Neural crest cell (in vitro differentiated cells): ENCODE measurements around the gene MIF. TPM values are rescaled to one million over a fixed set of nuclear protein-coding genes. Genes with fewer than 3 reads are reported as not detected.
"Not testable (repeated sequence)": the region's sequence is repeated elsewhere in the genome, so short reads cannot be mapped to it uniquely, and the experiment has no call there.

Source experiments
- DNase-seq: peaks from one replicate; pipeline ENCODE4 v3.0.0; 2021; ENCODE audit warnings: low read depth, mixed read lengths, low spot score
- H3K27ac Mint-ChIP-seq: one replicate; pipeline ENCODE4 v1.8.0; 2021; ENCODE audit warnings: mild to moderate bottlenecking, mixed read lengths; ENCODE audit not compliant: unreplicated experiment
- H3K27me3 Mint-ChIP-seq: 2 replicates; pipeline ENCODE4 v1.8.0; 2021; ENCODE audit warnings: low read depth, mild to moderate bottlenecking, mixed read lengths
- H3K36me3 Mint-ChIP-seq: 2 replicates; pipeline ENCODE4 v1.8.0; 2021; ENCODE audit warnings: low read depth, mild to moderate bottlenecking, mixed read lengths
- H3K4me1 Mint-ChIP-seq: 2 replicates; pipeline ENCODE4 v1.8.0; 2021; ENCODE audit warnings: mixed read lengths
- H3K4me3 Mint-ChIP-seq: one replicate; pipeline ENCODE4 v1.8.0; 2021; ENCODE audit warnings: mild to moderate bottlenecking, mixed read lengths
- H3K9me3 Mint-ChIP-seq: 2 replicates; pipeline ENCODE4 v1.8.0; 2021; ENCODE audit warnings: mixed read lengths
- total RNA-seq: library from RNA; stranded (reverse); gene quantifications from 2 replicates; pipeline ENCODE4 v1.2.1, GENCODE V29; 2021
- TF ChIP-seq, protein P1 (sequence below): fragments of 200-600 bp; sonication (generic); conservative IDR thresholded peaks from 2 replicates; pipeline ENCODE4 v1.5.0; 2021; ENCODE audit warnings: antibody characterized with exemption, mild to moderate bottlenecking

The MIF gene
- total RNA-seq, 1 donor from 2014 or later: 642 TPM

DNA sequence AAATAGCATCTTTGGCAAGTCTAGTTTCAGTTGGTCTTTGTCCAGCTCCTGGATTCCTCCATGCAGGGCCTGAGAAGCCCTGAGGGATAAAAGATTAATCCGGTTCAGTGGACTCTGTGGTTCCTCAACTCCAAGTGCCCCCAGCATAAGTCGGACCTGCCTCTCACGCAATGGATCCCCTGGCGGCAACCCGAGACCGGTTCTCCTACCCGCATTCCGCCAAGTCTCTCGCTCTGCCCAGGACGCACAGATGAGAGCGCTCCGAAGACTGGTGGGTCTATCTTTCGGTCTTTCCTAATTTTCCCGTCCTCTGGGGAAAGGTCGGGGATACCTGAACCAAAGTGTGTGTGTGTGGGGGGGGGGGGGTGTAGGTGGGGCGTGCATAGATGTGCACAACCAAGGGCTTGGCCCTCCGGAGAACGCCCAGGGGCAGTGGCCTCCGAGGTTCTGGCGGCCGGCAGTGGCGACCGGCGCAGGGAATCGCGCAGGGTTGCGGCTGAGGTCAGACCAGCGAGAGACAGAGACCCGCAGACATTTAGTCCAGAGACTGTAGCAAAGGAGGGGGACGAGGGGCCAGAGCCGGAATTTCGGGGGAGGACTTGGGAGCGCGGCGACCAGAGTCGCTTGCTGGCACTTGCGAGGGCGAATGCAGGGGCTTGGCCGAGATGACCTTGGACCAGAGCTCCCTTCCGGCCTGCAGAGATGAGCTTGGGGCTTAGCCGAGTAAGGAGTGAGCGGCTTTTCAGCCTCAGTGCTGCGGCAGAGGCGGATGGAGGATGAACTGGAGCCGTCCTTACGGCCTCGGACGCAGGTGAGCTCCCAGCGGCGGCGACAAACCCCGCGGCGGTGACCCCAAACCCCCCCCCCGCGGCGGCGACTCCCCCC lies 37.2 kb upstream of the MIF start:
- Mint-ChIP-seq H3K27me3 (no peaks in the 10 kb centered on the region), H3K4me3 (peak overlapping the region; percentile 87), H3K36me3 (no peaks in the 10 kb centered on the region), H3K9me3 (no peaks in the 10 kb centered on the region), H3K4me1 (peaks cover 29% of the 10 kb centered on the region), H3K27ac (peak overlapping the region; percentile 68)
- DNase-seq: peak; percentile 53
- TF ChIP-seq, protein P1, sequence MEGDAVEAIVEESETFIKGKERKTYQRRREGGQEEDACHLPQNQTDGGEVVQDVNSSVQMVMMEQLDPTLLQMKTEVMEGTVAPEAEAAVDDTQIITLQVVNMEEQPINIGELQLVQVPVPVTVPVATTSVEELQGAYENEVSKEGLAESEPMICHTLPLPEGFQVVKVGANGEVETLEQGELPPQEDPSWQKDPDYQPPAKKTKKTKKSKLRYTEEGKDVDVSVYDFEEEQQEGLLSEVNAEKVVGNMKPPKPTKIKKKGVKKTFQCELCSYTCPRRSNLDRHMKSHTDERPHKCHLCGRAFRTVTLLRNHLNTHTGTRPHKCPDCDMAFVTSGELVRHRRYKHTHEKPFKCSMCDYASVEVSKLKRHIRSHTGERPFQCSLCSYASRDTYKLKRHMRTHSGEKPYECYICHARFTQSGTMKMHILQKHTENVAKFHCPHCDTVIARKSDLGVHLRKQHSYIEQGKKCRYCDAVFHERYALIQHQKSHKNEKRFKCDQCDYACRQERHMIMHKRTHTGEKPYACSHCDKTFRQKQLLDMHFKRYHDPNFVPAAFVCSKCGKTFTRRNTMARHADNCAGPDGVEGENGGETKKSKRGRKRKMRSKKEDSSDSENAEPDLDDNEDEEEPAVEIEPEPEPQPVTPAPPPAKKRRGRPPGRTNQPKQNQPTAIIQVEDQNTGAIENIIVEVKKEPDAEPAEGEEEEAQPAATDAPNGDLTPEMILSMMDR: peak; percentile 31

DNA sequence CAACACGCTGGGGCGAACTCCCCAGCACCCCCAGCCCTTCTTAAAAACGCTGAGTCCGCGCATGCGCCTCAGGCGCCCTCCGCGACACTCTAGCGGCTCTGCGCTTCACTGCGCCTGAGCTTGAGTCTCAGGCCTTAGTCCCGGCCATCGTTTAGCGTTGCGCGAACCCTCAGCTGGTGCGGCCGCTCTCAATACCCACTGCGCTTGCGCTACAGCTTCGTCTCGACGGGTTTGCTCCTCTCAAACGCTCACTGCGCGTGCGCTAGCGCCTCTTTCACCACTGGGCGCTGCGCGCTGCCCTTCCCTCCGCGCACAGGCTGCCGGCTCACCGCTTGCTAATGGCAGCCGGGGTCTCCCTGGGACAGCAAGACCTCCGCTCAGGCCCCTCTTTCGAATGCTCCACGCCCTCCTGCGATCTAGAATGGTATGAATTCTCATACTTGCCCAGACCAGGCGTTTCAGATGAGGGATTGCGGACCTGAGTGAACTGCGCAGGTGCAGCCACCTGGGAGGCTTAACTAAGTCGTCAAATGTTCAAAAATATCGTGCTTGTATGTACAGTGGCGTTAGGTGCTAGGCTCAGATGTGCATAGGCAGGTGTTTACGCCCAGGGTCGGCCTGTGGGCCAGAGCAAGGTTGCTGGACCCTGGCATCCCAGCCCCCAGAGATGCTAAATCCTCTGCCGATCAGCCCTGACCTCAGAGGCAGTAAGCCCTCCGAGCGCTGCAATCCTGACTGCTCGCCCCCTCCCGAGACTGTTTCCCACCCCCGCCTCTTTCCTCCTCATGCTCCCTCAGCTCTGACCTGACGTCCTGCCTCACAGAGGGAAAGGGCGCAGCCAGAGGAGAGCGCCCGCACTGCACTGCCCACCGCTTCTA lies 36.3 kb upstream of the MIF start, which contains the start of gene SLC2A11:
TSS of gene SLC2A11 (plus strand) at position 270 of the 878 bp plus-strand sequence. CDS start at position 395, 125 bp downstream.
- Mint-ChIP-seq H3K27ac (peak within 1 kb of the TSS; percentile 85), H3K36me3 (no peaks in the 10 kb centered on the region), H3K4me1 (peaks cover 33% of the 10 kb centered on the region), H3K27me3 (no peaks in the 10 kb centered on the region), H3K4me3 (peak within 1 kb of the TSS; percentile 87), H3K9me3 (no peaks in the 10 kb centered on the region)
- TF ChIP-seq, protein P1: peak; percentile 33
- DNase-seq: peak; percentile 95

DNA sequence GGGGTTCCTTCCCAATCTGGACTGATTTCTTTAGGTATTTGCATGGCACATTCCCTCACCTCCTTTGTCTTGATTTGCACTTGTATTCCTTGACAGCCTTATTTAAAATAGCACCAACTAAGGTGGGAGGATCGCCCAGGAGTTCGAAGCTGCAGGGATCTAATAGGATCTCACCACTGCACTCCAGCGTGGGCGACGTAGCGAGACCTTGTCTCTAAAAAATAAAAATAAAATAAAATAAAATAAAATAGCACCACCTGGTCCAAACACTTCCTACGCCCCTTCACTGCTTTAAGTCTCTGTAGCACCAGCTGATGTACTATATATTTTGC lies 35.7 kb upstream of the MIF start:
- Mint-ChIP-seq H3K27ac (peak overlapping the region; percentile 85), H3K9me3 (no peaks in the 10 kb centered on the region), H3K36me3 (no peaks in the 10 kb centered on the region), H3K27me3 (no peaks in the 10 kb centered on the region), H3K4me1 (peaks cover 33% of the 10 kb centered on the region), H3K4me3 (peak overlapping the region; percentile 87)
- DNase-seq: no peak
- TF ChIP-seq, protein P1: no peak

DNA sequence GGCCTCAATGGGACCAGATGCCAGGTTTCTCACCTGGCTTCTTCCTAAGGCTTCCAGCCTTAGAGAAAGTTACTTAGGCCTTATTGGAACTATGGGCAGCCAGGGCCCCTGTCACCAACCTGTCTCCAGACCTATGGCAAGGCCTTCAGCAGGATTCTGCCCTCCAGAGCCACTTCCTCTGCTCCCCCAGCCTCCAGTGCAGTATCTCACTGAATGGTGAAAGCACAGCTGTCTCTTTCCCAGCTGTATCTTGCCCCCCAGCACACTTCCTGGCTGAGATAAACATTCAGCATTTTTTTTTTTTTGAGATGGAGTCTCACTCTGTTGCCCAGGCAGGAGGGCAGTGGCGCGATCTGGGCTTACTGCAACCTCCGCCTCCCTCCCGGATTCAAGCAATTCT lies 35.0 kb upstream of the MIF start:
- peak overlapping the region; percentile 87 for H3K4me3 Mint-ChIP-seq

DNA sequence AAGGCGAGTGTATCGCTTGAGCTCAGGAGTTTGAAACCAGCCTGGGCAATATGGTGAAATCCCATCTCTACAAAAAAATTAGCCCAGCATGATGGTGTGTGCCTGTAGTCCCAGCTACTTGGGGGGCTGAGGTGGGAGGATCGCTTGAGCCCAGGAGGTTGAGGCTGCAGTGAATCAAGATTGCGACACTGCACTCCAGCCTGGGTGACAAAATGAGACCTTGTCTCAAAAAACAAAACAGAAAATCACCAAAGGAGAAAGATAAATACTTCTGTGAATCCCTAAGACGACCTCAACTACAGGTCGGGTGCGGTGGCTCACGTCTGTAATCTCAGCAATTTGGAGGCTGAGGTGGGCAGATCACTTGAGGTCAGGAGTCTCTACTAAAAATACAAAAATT lies 34.0 kb upstream of the MIF start:
- DNase-seq, H3K27me3 Mint-ChIP-seq, H3K36me3 Mint-ChIP-seq, H3K9me3 Mint-ChIP-seq: not testable (repeated sequence)
- H3K27ac Mint-ChIP-seq: peak overlapping the region; percentile 75
- H3K4me3 Mint-ChIP-seq: peak overlapping the region; percentile 38
- peaks cover 33% of the 10 kb centered on the region for H3K4me1 Mint-ChIP-seq

More for the DNA sequence above, 35.0 kb upstream of the MIF start:
- DNase-seq: no peak
- H3K27ac Mint-ChIP-seq: no peak overlapping the region
- H3K9me3 Mint-ChIP-seq: no peaks in the 10 kb centered on the region
- TF ChIP-seq, protein P1: no peak
- no peaks in the 10 kb centered on the region for H3K36me3 Mint-ChIP-seq
- no peaks in the 10 kb centered on the region for H3K27me3 Mint-ChIP-seq
- H3K4me1 Mint-ChIP-seq: peaks cover 33% of the 10 kb centered on the region
